Kidney epithelial cell (primary cell): ENCODE results near the gene DRC3. TPM values are rescaled to one million over a fixed set of nuclear protein-coding genes. Genes with fewer than 3 reads are reported as not detected.

Source experiments
- DNase-seq: peaks from one replicate; pipeline ENCODE4 v3.0.0-alpha.2; 2010; ENCODE audit warnings: low read depth
- H3K27me3 ChIP-seq: 2 replicates; pipeline ENCODE4 v1.6.0; 2011; ENCODE audit warnings: low read length; ENCODE audit not compliant: control insufficient read depth, insufficient read depth
- H3K36me3 ChIP-seq: 2 replicates; pipeline ENCODE4 v1.5.1; 2011; ENCODE audit warnings: low read length; ENCODE audit not compliant: control insufficient read depth, insufficient read depth
- H3K4me3 ChIP-seq: 2 replicates; pipeline ENCODE4 v1.5.1; 2011; ENCODE audit warnings: low read depth, mild to moderate bottlenecking, control low read depth, low read length
- CTCF ChIP-seq: IDR thresholded peaks from 2 replicates; pipeline ENCODE4 v1.5.1; 2011; ENCODE audit warnings: mild to moderate bottlenecking, moderate library complexity, low read length, control low read depth, inconsistent platforms; ENCODE audit not compliant: insufficient read depth, poor library complexity, severe bottlenecking
- total RNA-seq: library from RNA; depleted of rRNA; stranded (reverse); fragments of >200 nt; gene quantifications from 2 replicates; pipeline ENCODE4 v1.2.3, GENCODE V29; 2015

Gene DRC3
- total RNA-seq, 1 donor from 2014 or later, result 3.9 TPM

- Histone ChIP-seq H3K4me3 (no peak overlapping the region), H3K36me3 (no peaks in the 10 kb centered on the region), H3K27me3 (no peaks in the 10 kb centered on the region)
- DNase-seq, result no peak
- TF ChIP-seq CTCF, result no peak
Observed at GRCh38 chr17:17944242-17944641, 28.4 kb upstream of the DRC3 start.

GRCh38 chr17:17944743-17945142 is 27.9 kb upstream of the DRC3 start:
- no peak for TF ChIP-seq CTCF
- H3K36me3 ChIP-seq, result no peaks in the 10 kb centered on the region
- no peaks in the 10 kb centered on the region for H3K27me3 ChIP-seq
- no peak for DNase-seq
- no peak overlapping the region for H3K4me3 ChIP-seq

GRCh38 chr17:17946093-17946492 is 26.6 kb upstream of the DRC3 start:
- no peaks in the 10 kb centered on the region for H3K27me3 ChIP-seq
- DNase-seq, result no peak
- no peak overlapping the region for H3K4me3 ChIP-seq
- no peaks in the 10 kb centered on the region for H3K36me3 ChIP-seq
- TF ChIP-seq CTCF, result no peak

GRCh38 chr17:17947309-17947708 is 25.4 kb upstream of the DRC3 start:
- no peak for TF ChIP-seq CTCF
- Histone ChIP-seq H3K36me3 (no peaks in the 10 kb centered on the region), H3K4me3 (no peak overlapping the region)

GRCh38 chr17:17947966-17948365 is 24.7 kb upstream of the DRC3 start:
- TF ChIP-seq CTCF, result no peak
- H3K36me3 ChIP-seq, result no peaks in the 10 kb centered on the region
- DNase-seq, result no peak
- H3K4me3 ChIP-seq, result no peak overlapping the region
- no peaks in the 10 kb centered on the region for H3K27me3 ChIP-seq

More at GRCh38 chr17:17947309-17947708, 25.4 kb upstream of the DRC3 start:
- no peaks in the 10 kb centered on the region for H3K27me3 ChIP-seq
- no peak for DNase-seq

- TF ChIP-seq CTCF, result no peak
- no peaks in the 10 kb centered on the region for H3K27me3 ChIP-seq
- H3K36me3 ChIP-seq, result no peaks in the 10 kb centered on the region
- H3K4me3 ChIP-seq, result no peak overlapping the region
- DNase-seq, result no peak
Observed at GRCh38 chr17:17950347-17950746, 22.3 kb upstream of the DRC3 start.
